SK-N-SH (cell line): Measurements from ENCODE around the gene NKX1-1.

Experiments
- CHD2 ChIP-seq: fragments of 150-350 bp; IDR thresholded peaks from 2 replicates; pipeline ENCODE4 v1.6.1; 2018; ENCODE audit warnings: low read length; ENCODE audit not compliant: partially characterized antibody
- CTCF ChIP-seq: fragments of 200-600 bp; sonication (generic); IDR thresholded peaks from 2 replicates; pipeline ENCODE4 v1.6.1; 2017; ENCODE audit warnings: antibody characterized with exemption, mild to moderate bottlenecking, moderate library complexity
- ELF1 ChIP-seq: IDR thresholded peaks from 2 replicates; pipeline ENCODE4 v1.4.0; 2012
- EP300 ChIP-seq, 2 experiments: IDR thresholded peaks; 2 replicates each; pipeline versions ENCODE4 v1.4.0 to v1.6.1; 2012; ENCODE audit warnings: borderline replicate concordance in 1 of 2, low read depth in 1 of 2, low read length in 1 of 2
- EZH2phosphoT487 ChIP-seq: fragments of 200-600 bp; sonication (generic); IDR thresholded peaks from 2 replicates; pipeline ENCODE4 v1.6.1; 2017; ENCODE audit warnings: low read depth, mixed run types, mild to moderate bottlenecking, antibody characterized with exemption, moderate library complexity, borderline replicate concordance
- GABPA ChIP-seq: IDR thresholded peaks from 2 replicates; pipeline ENCODE4 v1.4.0; 2012; ENCODE audit warnings: low read depth, mild to moderate bottlenecking
- POLR2AphosphoS5 ChIP-seq: IDR thresholded peaks from 2 replicates; pipeline ENCODE4 v1.6.1; 2012; ENCODE audit warnings: low read depth, low read length
- RFX5 ChIP-seq: IDR thresholded peaks from 2 replicates; pipeline ENCODE4 v1.6.1; 2012; ENCODE audit warnings: mild to moderate bottlenecking, improper control_type of control experiment, low read length
- SIN3A ChIP-seq: IDR thresholded peaks from 2 replicates; pipeline ENCODE4 v1.6.1; 2012; ENCODE audit warnings: low read depth, mild to moderate bottlenecking, low read length, moderate library complexity, borderline replicate concordance
- TCF12 ChIP-seq: IDR thresholded peaks from 2 replicates; pipeline ENCODE4 v1.4.0; 2012
- TEAD4 ChIP-seq: IDR thresholded peaks from 2 replicates; pipeline ENCODE4 v1.4.0; 2012; ENCODE audit warnings: mild to moderate bottlenecking, borderline replicate concordance; ENCODE audit not compliant: insufficient read depth
- YY1 ChIP-seq: IDR thresholded peaks from 2 replicates; pipeline ENCODE4 v1.4.0; 2012; ENCODE audit warnings: low read depth, mild to moderate bottlenecking

DNA sequence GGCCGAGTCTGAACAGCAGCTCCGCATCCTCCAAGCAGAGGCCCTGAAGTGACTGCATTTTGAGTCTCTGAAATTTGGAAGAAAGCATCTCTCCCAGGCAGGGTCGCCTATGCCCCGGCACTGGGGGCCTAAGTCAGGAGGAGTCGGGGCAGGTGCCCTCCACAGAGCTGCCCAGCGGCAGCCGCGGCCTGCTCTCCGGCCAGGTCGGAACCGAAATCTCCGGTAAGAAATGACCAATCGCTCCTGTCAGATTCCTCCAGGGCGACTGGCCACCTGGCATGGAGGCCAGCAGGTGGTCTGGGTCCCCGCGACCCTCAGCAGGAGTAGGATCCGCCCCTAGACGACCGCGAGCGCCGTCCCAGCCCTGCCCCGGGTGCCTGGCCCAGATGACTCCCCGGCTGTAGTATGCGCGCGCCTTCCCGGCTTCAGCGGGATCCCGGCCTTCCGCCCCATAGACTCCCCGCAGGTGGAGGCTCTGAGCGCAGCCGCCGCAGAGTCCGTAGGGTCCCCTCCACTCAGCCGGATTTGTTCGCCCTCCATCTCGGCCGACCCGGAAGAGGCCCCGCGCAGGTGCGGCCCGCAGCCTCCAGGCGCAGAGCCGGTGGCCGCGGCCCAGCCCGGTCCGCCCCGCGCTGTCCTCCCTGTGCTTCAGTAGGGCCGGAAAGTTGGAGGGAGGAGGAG lies 1.5 kb downstream of the NKX1-1 start:
- no peak for TF ChIP-seq POLR2AphosphoS5
- TF ChIP-seq EZH2phosphoT487, result no peak
- TF ChIP-seq CTCF, result no peak
- no peak for TF ChIP-seq EP300 (IDR thresholded peaks at IDR 0.05; ENCODE audit: borderline replicate concordance in 1 of 2, low read depth in 1 of 2, low read length in 1 of 2)
- TF ChIP-seq TEAD4, result no peak
- TF ChIP-seq YY1, result no peak
- TF ChIP-seq TCF12, result no peak
- TF ChIP-seq RFX5, result no peak
- no peak for TF ChIP-seq CHD2
- TF ChIP-seq ELF1, result no peak
- no peak for TF ChIP-seq GABPA
- TF ChIP-seq SIN3A, result no peak
